HG02610 (cell line): ENCODE data around the gene GALT.

Experiments used
- ATAC-seq: cut with Tn5 transposase; IDR thresholded peaks from one replicate; pipeline ENCODE4 v1.9.1; 2021; ENCODE audit warnings: mild to moderate bottlenecking, moderate library complexity; ENCODE audit not compliant: unreplicated experiment

GALT gene

GRCh38 chr9:34646211-34647083, at the start of gene GALT:
Gene GALT (plus strand): TSS chr9:34646675. CDS start chr9:34646705, 30 bp downstream.
- ATAC-seq: peak; percentile 93

- no peak for ATAC-seq
Measured at GRCh38 chr9:34599546-34599945, 46.9 kb upstream of the GALT start.

GRCh38 chr9:34600908-34601307, 45.6 kb upstream of the GALT start:
- no peak for ATAC-seq

- ATAC-seq: no peak
Measured at GRCh38 chr9:34601937-34602573, 44.4 kb upstream of the GALT start.

- ATAC-seq: peak; percentile 74
Measured at GRCh38 chr9:34603610-34604231, 42.8 kb upstream of the GALT start.

GRCh38 chr9:34606190-34606589, 40.3 kb upstream of the GALT start:
- no peak for ATAC-seq

GRCh38 chr9:34606905-34607304, 39.6 kb upstream of the GALT start:
- no peak for ATAC-seq

- ATAC-seq: no peak
Measured at GRCh38 chr9:34607331-34607730, 39.1 kb upstream of the GALT start.

- no peak for ATAC-seq
Measured at GRCh38 chr9:34610434-34611206, 35.9 kb upstream of the GALT start.

GRCh38 chr9:34611251-34611810, 35.1 kb upstream of the GALT start:
- ATAC-seq: no peak

- ATAC-seq: peak; percentile 83
Measured at GRCh38 chr9:34611811-34612787, 34.4 kb upstream of the GALT start, which contains the start of gene RPP25L. Gene RPP25L (minus strand): TSS chr9:34612097. CDS start chr9:34611296, 801 bp downstream.

- ATAC-seq: no peak
Measured at GRCh38 chr9:34612788-34613390, 33.6 kb upstream of the GALT start.

- no peak for ATAC-seq
Measured at GRCh38 chr9:34615132-34615531, 31.3 kb upstream of the GALT start.

GRCh38 chr9:34620061-34620994, 26.1 kb upstream of the GALT start, which contains the start of gene DCTN3:
Gene DCTN3 (minus strand): TSS chr9:34620495. CDS start chr9:34620464, 31 bp downstream.
- ATAC-seq: peak; percentile 99

- no peak for ATAC-seq
Measured at GRCh38 chr9:34623374-34624235, 22.9 kb upstream of the GALT start.

GRCh38 chr9:34624475-34625185, 21.8 kb upstream of the GALT start:
- no peak for ATAC-seq
